GM23248 (cell line): ENCODE data around the gene RASA3. TPM values are rescaled to one million over a fixed set of nuclear protein-coding genes. Genes with fewer than 3 reads are reported as not detected.

Experiments
- DNase-seq: peaks from one replicate; pipeline ENCODE4 v3.0.0-alpha.2; 2015
- H2AFZ ChIP-seq: fragments of 200-600 bp; sonication (generic); 2 replicates; pipeline ENCODE4 v1.6.1; 2016; ENCODE audit warnings: antibody characterized with exemption
- H3F3A ChIP-seq: fragments of 200-600 bp; sonication (generic); 2 replicates; pipeline ENCODE4 v1.6.1; 2016; ENCODE audit warnings: mild to moderate bottlenecking, antibody characterized with exemption, mixed run types; ENCODE audit not compliant: insufficient read depth
- H3K27ac ChIP-seq: fragments of 200-600 bp; sonication (generic); 2 replicates; pipeline ENCODE4 v1.5.1; 2016; ENCODE audit warnings: mild to moderate bottlenecking
- H3K27me3 ChIP-seq: fragments of 200-600 bp; sonication (generic); replicated peaks from 2 replicates; pipeline ENCODE4 v1.6.1; 2016; ENCODE audit warnings: mild to moderate bottlenecking; ENCODE audit not compliant: insufficient read depth
- H3K36me3 ChIP-seq: fragments of 200-600 bp; sonication (generic); 2 replicates; pipeline ENCODE4 v1.6.1; 2016; ENCODE audit warnings: low read depth, mild to moderate bottlenecking
- H3K4me1 ChIP-seq: fragments of 200-600 bp; sonication (generic); 2 replicates; pipeline ENCODE4 v1.6.1; 2016; ENCODE audit warnings: mild to moderate bottlenecking; ENCODE audit not compliant: insufficient read depth
- H3K4me2 ChIP-seq: fragments of 200-600 bp; sonication (generic); one replicate; pipeline ENCODE4 v1.6.1; 2016; ENCODE audit warnings: mild to moderate bottlenecking; ENCODE audit not compliant: unreplicated experiment
- H3K4me3 ChIP-seq: fragments of 200-600 bp; sonication (generic); 2 replicates; pipeline ENCODE4 v1.5.1; 2016; ENCODE audit warnings: mild to moderate bottlenecking
- H3K79me2 ChIP-seq: fragments of 200-600 bp; sonication (generic); 2 replicates; pipeline ENCODE4 v1.6.1; 2016; ENCODE audit warnings: mild to moderate bottlenecking; ENCODE audit not compliant: insufficient read depth
- H3K9ac ChIP-seq: fragments of 200-600 bp; sonication (generic); 2 replicates; pipeline ENCODE4 v1.6.1; 2016; ENCODE audit warnings: mild to moderate bottlenecking
- H3K9me2 ChIP-seq: fragments of 200-600 bp; sonication (generic); 2 replicates; pipeline ENCODE4 v1.6.1; 2016; ENCODE audit warnings: mixed run types, mild to moderate bottlenecking, moderate library complexity; ENCODE audit not compliant: insufficient read depth
- H3K9me3 ChIP-seq: fragments of 200-600 bp; sonication (generic); one replicate; pipeline ENCODE4 v1.6.1; 2017; ENCODE audit warnings: low read depth
- H4K20me1 ChIP-seq: fragments of 200-600 bp; sonication (generic); 2 replicates; pipeline ENCODE4 v1.6.0; 2016; ENCODE audit not compliant: insufficient read depth
- EZH2 ChIP-seq: fragments of 200-600 bp; sonication (generic); IDR thresholded peaks from 2 replicates; pipeline ENCODE4 v1.6.1; 2018; ENCODE audit warnings: antibody characterized with exemption, mild to moderate bottlenecking; ENCODE audit not compliant: insufficient read depth, poor library complexity, severe bottlenecking
- EZH2phosphoT487 ChIP-seq: fragments of 200-600 bp; sonication (generic); IDR thresholded peaks from 2 replicates; pipeline ENCODE4 v1.6.1; 2018; ENCODE audit warnings: antibody characterized with exemption, moderate library complexity, mild to moderate bottlenecking, low read depth; ENCODE audit not compliant: insufficient read depth
- WGBS, 2 experiments: methylation state at CpG; one replicate each; pipeline ENCODE4 v1.1.6; 2015 to 2017; ENCODE audit warnings: low lambda C conversion rate in 2 of 2, low coverage in 1 of 2; ENCODE audit errors: missing lambda C conversion rate in 2 of 2; 5-methylcytosine and 5-hydroxymethylcytosine counted together
- in situ Hi-C: fragments of 300-500 bp; cut with MboI; formaldehyde crosslinking; loops from 2 replicates; pipeline ENCODE4 v1.15.0; 2020
- polyA plus RNA-seq: library from polyadenylated mRNA; unstranded; fragments of >200 nt; fragmentation: Nextera tagmentation; extraction: Ambion mirVana; gene quantifications from 2 replicates; pipeline ENCODE4 v1.2.1, GENCODE V29; 2016
- total RNA-seq: library from RNA; depleted of rRNA; stranded (reverse); fragments of >200 nt; shearing (Covaris generic); gene quantifications from 2 replicates; pipeline ENCODE4 v1.2.3, GENCODE V29; 2014

RASA3 gene
- total and polyA plus RNA-seq, 2 experiments from 2014 or later = 34.3 to 36.7 TPM

GRCh38 chr13:114009590-114010400, 122.6 kb downstream of the RASA3 start:
- Histone ChIP-seq H3K4me3 (no peak overlapping the region), H3K9ac (no peak overlapping the region), H3K9me2 (no peaks in the 10 kb centered on the region), H3K4me1 (no peaks in the 10 kb centered on the region), H3F3A (peaks cover 5% of the 10 kb centered on the region; the same call in 1 of the 2 replicates), H3K9me3 (no peaks in the 10 kb centered on the region), H3K27me3 (no peaks in the 10 kb centered on the region), H3K4me2 (no peak overlapping the region), H3K27ac (no peak overlapping the region), H4K20me1 (no peaks in the 10 kb centered on the region), H3K79me2 (no peaks in the 10 kb centered on the region), H2AFZ (no peak overlapping the region), H3K36me3 (peaks cover 18% of the 10 kb centered on the region; the same call in 1 of the 2 replicates)
- in situ Hi-C loops = no loop called here
- no peak for DNase-seq
- WGBS, 2 experiments = 94 to 96% methylated on average over 30 to 31 of the region's 31 CpGs
- no peak for TF ChIP-seq EZH2
- no peak for TF ChIP-seq EZH2phosphoT487

- Histone ChIP-seq H3K9ac (no peak overlapping the region), H3K4me1 (no peaks in the 10 kb centered on the region), H3K79me2 (no peaks in the 10 kb centered on the region), H3K36me3 (peaks cover 11% of the 10 kb centered on the region; the same call in 1 of the 2 replicates), H3K4me2 (no peak overlapping the region), H3K9me3 (no peaks in the 10 kb centered on the region), H4K20me1 (no peaks in the 10 kb centered on the region), H3K27ac (no peak overlapping the region), H3K4me3 (no peak overlapping the region), H2AFZ (no peak overlapping the region), H3K27me3 (no peaks in the 10 kb centered on the region), H3F3A (peaks cover 5% of the 10 kb centered on the region; the same call in 1 of the 2 replicates), H3K9me2 (no peaks in the 10 kb centered on the region)
- in situ Hi-C loops = no loop called here
- 92 to 94% methylated on average over 33 of the region's 33 CpGs for WGBS, 2 experiments
- no peak for TF ChIP-seq EZH2phosphoT487
- no peak for TF ChIP-seq EZH2
- no peak for DNase-seq
Measured at GRCh38 chr13:114008964-114009589, 123.3 kb downstream of the RASA3 start.

GRCh38 chr13:114007566-114007965, 124.9 kb downstream of the RASA3 start:
- Histone ChIP-seq H3K9ac (no peak overlapping the region), H3K4me2 (no peak overlapping the region), H3F3A (peaks cover 5% of the 10 kb centered on the region; the same call in 1 of the 2 replicates), H3K4me3 (no peak overlapping the region), H3K27me3 (no peaks in the 10 kb centered on the region), H3K27ac (no peak overlapping the region), H3K9me2 (no peaks in the 10 kb centered on the region), H3K79me2 (no peaks in the 10 kb centered on the region), H3K4me1 (no peaks in the 10 kb centered on the region), H3K9me3 (no peaks in the 10 kb centered on the region), H3K36me3 (peaks cover 10% of the 10 kb centered on the region; the same call in 1 of the 2 replicates), H4K20me1 (no peaks in the 10 kb centered on the region), H2AFZ (no peak overlapping the region)
- in situ Hi-C loops = no loop called here
- no peak for DNase-seq
- TF ChIP-seq EZH2phosphoT487 = no peak
- TF ChIP-seq EZH2 = no peak
- WGBS, 2 experiments = 87 to 93% methylated on average over 12 of the region's 12 CpGs

GRCh38 chr13:114005206-114005724, 127.2 kb downstream of the RASA3 start:
- H3K4me2 ChIP-seq = no peak overlapping the region
- no peak for DNase-seq
- H4K20me1 ChIP-seq = no peaks in the 10 kb centered on the region
- TF ChIP-seq EZH2phosphoT487 (no peak), EZH2 (no peak)
- no peak overlapping the region for H3K27ac ChIP-seq
- peaks cover 10% of the 10 kb centered on the region; the same call in 1 of the 2 replicates for H3K36me3 ChIP-seq
- no peaks in the 10 kb centered on the region for H3K79me2 ChIP-seq
- no peak overlapping the region for H3K9ac ChIP-seq
- no peaks in the 10 kb centered on the region for H3F3A ChIP-seq
- no peaks in the 10 kb centered on the region for H3K9me2 ChIP-seq
- no peak overlapping the region for H2AFZ ChIP-seq
- in situ Hi-C loops = no loop called here
- H3K4me3 ChIP-seq = no peak overlapping the region
- no peaks in the 10 kb centered on the region for H3K27me3 ChIP-seq
- H3K4me1 ChIP-seq = no peaks in the 10 kb centered on the region
- WGBS, 2 experiments = 79 to 80% methylated on average over 14 to 15 of the region's 15 CpGs
- no peaks in the 10 kb centered on the region for H3K9me3 ChIP-seq
